ENCODE data around the gene MKI67. TPM values are rescaled to one million over a fixed set of nuclear protein-coding genes. Genes with fewer than 3 reads are reported as not detected.

The MKI67 gene
- polyA plus RNA-seq, 1 donor from 2014 or later = 0.16 TPM

- Histone ChIP-seq H3K4me3 (ENCODE audit: low read length) (peak overlapping the region; percentile 77), H3K36me3 (ENCODE audit: insufficient read depth, low read length) (no peaks in the 10 kb centered on the region), H4K20me1 (ENCODE audit: insufficient read depth) (no peaks in the 10 kb centered on the region), H3K9me3 (ENCODE audit: low read length) (no peaks in the 10 kb centered on the region), H3F3A (ENCODE audit: insufficient read depth, low read length, poor library complexity, severe bottlenecking) (no peaks in the 10 kb centered on the region), H3K27ac (ENCODE audit: low read length) (no peak overlapping the region), H3K9me2 (ENCODE audit: insufficient read depth, low read length) (no peaks in the 10 kb centered on the region), H3K9ac (ENCODE audit: low read length) (no peak overlapping the region), H3K4me2 (ENCODE audit: low read length) (no peak overlapping the region), H2AFZ (ENCODE audit: low read depth, low read length) (no peak overlapping the region), H3K79me2 (replicated peaks; ENCODE audit: insufficient read depth, low read length) (peaks cover 37% of the 10 kb centered on the region), H3K27me3 (ENCODE audit: insufficient read depth, low read depth, low read length) (peaks cover 20% of the 10 kb centered on the region)
- TF ChIP-seq EP300 (conservative IDR thresholded peaks at IDR 0.05; ENCODE audit: poor library complexity, severe bottlenecking) (no peak), CTCF (IDR thresholded peaks at IDR 0.05; ENCODE audit: poor library complexity, severe bottlenecking) (no peak), SMC3 (conservative IDR thresholded peaks at IDR 0.05; ENCODE audit: poor library complexity) (no peak), TAF1 (IDR thresholded peaks at IDR 0.05; ENCODE audit: low read depth) (no peak), EZH2 (IDR thresholded peaks at IDR 0.05; ENCODE audit: borderline replicate concordance, insufficient read depth, low read length, poor library complexity, severe bottlenecking) (no peak), REST (IDR thresholded peaks at IDR 0.05; ENCODE audit: borderline replicate concordance) (no peak), POLR2AphosphoS5 (IDR thresholded peaks at IDR 0.05) (no peak), RAD21 (conservative IDR thresholded peaks at IDR 0.05) (no peak), MXI1 (conservative IDR thresholded peaks at IDR 0.05; ENCODE audit: poor library complexity, severe bottlenecking) (no peak)
These were observed 1.3 kb downstream of the MKI67 start for GRCh38 chr10:128124813-128125403.

- TF ChIP-seq REST (IDR thresholded peaks at IDR 0.05; ENCODE audit: borderline replicate concordance) (no peak), EP300 (conservative IDR thresholded peaks at IDR 0.05; ENCODE audit: poor library complexity, severe bottlenecking) (no peak), POLR2AphosphoS5 (IDR thresholded peaks at IDR 0.05) (no peak), TAF1 (IDR thresholded peaks at IDR 0.05; ENCODE audit: low read depth) (no peak), MXI1 (conservative IDR thresholded peaks at IDR 0.05; ENCODE audit: poor library complexity, severe bottlenecking) (no peak), CTCF (IDR thresholded peaks at IDR 0.05; ENCODE audit: poor library complexity, severe bottlenecking) (no peak), SMC3 (conservative IDR thresholded peaks at IDR 0.05; ENCODE audit: poor library complexity) (no peak), RAD21 (conservative IDR thresholded peaks at IDR 0.05) (no peak), EZH2 (IDR thresholded peaks at IDR 0.05; ENCODE audit: borderline replicate concordance, insufficient read depth, low read length, poor library complexity, severe bottlenecking) (no peak)
- no peaks in the 10 kb centered on the region for H3K9me2 ChIP-seq (ENCODE audit: insufficient read depth, low read length)
- no peaks in the 10 kb centered on the region for H3F3A ChIP-seq (ENCODE audit: insufficient read depth, low read length, poor library complexity, severe bottlenecking)
- H3K27me3 ChIP-seq (ENCODE audit: insufficient read depth, low read depth, low read length) = peaks cover 20% of the 10 kb centered on the region
- H3K36me3 ChIP-seq (ENCODE audit: insufficient read depth, low read length) = no peaks in the 10 kb centered on the region
- no peak overlapping the region for H3K4me3 ChIP-seq (ENCODE audit: low read length)
- H2AFZ ChIP-seq (ENCODE audit: low read depth, low read length) = no peak overlapping the region
- H3K27ac ChIP-seq (ENCODE audit: low read length) = no peak overlapping the region
- no peak overlapping the region for H3K4me2 ChIP-seq (ENCODE audit: low read length)
- H4K20me1 ChIP-seq (ENCODE audit: insufficient read depth) = no peaks in the 10 kb centered on the region
- H3K9me3 ChIP-seq (ENCODE audit: low read length) = no peaks in the 10 kb centered on the region
- H3K79me2 ChIP-seq (replicated peaks; ENCODE audit: insufficient read depth, low read length) = peaks cover 37% of the 10 kb centered on the region
- H3K9ac ChIP-seq (ENCODE audit: low read length) = no peak overlapping the region
These were observed 2.4 kb downstream of the MKI67 start for GRCh38 chr10:128123846-128124245.
